GM21360 (cell line): Measurements from ENCODE around the gene TBC1D22B.

Experiments
- ATAC-seq: cut with Tn5 transposase; IDR thresholded peaks from one replicate; pipeline ENCODE4 v1.9.1; 2021; ENCODE audit warnings: mild to moderate bottlenecking, moderate library complexity; ENCODE audit not compliant: unreplicated experiment

The TBC1D22B gene

DNA sequence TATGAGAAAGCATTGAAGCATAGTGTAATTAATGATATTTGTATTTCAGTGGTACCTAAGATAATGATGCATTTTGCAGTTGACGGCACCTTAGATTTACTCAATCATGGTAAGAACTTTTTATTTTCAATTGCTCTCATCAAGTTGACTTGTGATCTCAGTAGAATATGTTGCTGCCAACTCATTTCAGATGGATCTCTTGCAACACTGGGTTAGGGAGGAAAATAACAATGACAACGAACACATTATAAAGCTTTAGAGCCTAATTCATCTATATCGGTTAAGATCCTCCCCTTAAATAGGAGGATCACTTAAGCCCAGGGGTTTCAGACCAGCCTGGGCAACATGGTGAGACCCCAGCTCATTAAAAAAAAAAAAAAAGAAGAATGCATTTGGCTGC lies 18.0 kb upstream of the TBC1D22B start:
- ATAC-seq: no peak

DNA sequence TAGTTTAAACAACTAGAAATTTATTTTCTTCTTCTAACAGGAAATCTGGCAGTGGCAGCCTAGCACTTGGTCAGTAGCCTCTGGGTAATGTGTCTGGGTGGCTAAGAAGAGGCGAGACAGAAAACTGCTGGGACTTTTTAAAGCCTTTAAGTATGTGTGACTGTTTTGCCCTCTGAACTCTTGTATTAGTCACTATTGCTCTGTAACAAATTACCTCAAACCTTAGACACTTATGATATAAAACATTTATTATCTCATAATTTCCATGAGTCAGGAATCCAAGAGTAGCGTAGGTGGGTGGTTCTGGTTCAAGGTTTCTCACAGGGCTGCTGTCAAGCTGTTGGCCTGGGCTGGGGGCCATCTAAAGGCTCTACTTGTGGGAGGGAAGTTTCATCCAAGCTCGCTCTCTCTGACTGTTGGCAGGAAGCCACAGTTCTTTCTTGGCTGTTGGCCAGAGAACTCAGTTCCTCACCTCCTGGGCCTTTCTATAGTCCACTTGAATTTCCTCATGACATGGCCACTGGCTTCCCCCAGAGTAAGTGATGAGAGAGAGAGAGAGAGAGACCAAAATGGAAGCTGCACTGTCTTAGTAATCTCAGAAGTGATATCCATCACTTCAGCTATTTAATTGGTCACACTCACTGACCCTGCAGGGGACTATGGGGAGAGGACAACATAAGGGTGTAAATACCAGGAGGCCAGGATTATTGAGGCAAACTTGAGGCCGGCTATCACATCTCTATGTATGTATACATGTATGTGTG lies 17.4 kb upstream of the TBC1D22B start:
- ATAC-seq: peak; percentile 60

DNA sequence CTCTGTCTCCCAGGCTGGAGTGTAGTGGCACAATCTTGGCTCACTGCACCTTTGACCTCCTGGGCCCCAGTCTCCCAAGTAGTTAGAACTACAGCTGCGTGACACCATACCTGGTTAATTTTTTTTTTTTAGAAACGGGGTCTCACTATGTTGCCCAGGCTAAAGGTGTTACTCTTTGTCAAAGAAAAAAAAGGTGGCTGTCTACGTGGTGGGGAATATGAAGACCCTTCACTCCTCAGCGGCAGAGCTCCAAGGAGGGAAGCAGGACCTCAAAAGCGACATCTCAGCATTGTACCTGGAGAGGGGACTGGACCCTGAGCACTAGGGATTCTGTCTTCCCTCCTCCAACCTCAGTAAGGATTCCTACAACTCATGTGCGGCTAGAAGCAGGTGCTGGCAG lies 16.4 kb upstream of the TBC1D22B start:
- ATAC-seq: no peak

DNA sequence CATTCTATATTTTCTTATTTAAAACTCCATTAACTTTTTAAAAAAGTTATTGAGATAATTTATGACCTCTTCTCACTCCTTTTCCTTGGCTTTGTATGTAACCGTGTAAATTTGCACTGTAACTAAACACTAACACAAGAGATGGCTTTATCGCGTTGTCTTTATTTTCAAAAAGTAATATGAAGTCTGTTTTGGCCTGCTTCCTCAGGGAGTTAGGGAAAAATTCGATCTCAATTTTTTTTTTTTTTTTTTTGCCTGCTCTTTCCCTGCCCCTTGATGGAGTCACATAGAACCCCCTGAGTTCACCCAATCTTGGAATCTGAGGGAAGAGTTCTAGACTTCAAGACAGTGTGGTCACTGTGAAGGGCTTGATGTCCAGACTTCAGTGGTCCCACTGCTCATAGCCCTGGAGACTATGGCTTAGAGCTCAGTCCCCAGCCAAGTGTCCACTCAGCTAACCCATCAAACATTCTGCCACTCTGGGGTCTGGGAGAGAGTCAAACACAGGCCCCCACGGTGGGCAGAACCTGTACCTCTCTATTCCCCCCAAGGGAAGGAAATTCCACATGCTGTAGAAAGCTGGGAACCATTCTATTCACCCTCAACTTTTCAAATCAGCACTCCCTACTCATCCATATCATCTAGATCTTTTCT lies 15.7 kb upstream of the TBC1D22B start:
- no peak for ATAC-seq

DNA sequence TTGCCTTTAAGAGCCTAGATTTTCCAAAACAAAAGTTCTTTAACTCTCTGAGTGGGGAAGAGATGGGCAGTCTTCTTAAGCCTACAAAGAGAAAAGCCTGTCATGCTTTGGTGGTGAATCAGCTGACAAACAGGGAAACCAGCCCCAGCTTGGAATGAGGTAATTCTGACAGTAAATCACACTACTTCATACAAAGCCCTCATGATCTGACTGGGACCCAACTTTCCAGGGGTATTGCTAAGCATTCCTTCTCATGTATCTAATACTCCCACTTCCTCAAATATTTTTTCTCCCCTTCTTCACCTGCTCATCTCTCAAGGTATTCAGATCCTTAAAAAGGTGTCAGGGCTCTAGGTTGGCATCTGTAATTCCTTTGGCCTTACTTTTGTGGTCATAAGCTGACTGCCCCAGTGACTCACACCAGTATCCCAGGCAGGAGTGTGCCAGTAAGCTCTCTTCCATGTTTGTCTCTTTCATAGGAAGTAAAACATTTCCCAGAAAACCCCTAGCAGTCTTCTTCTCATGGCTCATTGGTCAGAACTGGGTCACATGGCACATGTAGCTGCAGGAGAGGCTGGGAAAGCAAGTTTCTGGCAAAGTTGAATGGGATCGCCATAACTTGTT lies 15.0 kb upstream of the TBC1D22B start:
- ATAC-seq: no peak

DNA sequence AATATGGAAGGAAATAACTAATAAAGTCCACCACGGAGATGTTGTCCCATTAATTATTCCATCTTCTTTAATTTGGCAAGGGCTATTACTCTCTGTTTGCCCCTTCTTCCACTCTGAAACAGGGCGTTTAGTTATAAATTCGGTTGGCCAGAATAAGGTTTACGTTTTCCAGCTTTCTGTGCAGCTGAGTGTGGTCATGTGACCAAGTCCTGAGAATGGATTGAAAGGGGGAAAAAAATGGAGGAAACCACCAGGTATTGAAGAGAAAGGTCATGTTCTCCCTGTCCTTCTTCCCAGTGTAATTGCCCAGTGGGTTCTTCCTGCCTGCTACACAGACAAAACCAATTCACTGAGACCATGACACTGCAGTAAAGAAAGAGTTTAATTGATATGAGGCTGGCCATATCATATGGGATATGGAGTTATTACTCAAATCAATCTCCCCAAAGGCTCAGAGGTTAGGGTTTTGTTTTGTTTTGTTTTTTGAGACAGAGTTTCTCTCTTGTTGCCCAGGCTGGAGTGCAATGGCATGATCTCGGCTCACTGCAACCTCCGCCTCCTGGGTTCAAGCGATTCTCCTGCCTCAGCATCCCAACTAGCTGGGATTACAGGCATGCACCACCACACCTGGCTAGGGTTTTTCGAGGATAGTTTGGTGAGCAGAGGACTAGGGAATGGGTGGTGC lies 14.3 kb upstream of the TBC1D22B start:
- ATAC-seq: no peak

DNA sequence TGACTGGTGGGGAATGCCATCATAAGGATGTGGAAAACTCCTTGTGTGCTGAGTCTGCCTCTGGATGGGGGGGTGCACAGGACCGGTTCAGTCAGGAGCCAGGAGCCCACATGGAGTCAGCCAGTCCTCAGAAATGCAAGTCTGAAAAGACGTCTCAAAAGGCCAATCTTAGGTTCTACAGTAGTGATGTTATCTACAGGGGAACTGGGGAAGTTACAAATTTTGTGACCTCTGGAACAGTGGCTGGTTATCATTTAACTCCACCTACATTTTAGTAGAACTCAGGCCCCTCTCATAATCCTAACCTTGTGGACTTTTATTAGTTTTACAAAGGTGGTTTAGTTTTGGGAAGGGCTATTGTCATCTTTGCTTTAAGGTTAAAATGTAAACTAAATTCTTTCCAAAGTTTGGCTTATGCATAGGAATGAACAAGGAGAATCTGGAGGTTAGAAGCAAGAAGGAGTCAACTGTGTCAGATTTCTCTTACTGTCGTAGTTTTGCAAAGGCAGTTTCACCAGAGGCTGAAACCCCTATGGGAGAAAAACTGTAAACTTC lies 13.7 kb upstream of the TBC1D22B start:
- no peak for ATAC-seq

DNA sequence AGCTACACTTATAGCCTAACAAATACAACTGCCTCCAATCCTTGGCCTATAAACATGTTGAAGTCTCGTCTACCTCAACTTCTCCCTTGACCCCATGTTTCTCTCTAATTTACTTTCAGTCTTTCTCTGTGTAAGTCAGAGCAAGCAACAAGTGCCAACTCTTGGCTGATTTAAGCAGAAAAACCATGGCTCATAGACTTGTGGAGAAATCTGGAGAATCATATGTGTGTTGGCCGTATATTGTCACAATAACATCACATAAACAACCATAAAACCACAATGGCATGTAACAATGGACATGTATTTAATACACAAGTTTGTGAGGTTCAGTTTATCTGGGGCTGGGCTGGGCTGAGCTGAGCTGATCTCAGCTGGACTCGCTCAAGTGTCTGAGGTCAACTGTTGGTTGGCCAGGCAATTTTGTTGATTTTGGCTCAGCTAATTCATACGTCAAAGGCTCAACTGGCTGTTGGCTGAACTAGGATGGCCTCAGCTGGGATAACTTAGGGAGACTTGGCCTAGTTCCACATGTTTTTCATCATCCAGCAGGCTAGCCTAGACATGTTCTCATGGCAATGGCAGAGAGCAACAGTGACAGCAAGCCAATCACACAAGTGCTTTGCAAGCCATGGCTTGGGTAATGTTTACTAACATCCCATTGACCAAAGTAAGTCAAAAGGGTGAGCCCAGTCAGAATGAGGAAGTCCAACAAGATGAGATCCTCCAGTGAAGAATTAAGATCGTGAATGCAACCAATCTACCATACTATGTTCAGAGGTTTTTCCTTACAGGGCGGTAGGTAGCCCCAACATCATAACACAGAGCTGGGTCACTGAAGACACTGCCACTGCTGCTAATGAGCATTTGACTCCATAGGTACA lies 12.9 kb upstream of the TBC1D22B start:
- no peak for ATAC-seq

DNA sequence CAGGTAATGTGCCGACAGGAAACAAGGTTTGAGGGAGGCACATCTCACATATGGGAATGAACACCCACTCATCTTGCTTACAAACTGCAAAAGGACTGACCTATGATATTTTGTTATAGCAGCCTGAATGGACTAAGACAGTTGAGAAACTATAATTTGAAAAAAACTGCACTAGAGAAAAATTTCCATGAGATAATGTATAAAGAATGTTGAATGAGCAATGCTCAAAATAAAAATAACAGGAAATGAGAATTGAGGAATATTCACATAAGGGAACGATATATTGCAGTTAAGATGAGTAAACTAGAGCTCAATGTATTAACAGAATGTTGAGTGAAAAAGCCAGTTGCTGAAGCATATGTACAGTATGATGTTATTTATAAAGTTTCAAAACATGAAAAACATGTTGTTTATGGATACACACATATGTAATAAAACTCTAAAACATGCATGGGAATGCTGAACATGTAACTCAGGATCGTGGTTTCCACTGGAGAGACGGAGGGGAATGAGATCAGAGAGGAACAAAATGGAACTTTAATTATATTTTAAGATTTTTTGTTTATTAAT lies 6.3 kb upstream of the TBC1D22B start:
- no peak for ATAC-seq

DNA sequence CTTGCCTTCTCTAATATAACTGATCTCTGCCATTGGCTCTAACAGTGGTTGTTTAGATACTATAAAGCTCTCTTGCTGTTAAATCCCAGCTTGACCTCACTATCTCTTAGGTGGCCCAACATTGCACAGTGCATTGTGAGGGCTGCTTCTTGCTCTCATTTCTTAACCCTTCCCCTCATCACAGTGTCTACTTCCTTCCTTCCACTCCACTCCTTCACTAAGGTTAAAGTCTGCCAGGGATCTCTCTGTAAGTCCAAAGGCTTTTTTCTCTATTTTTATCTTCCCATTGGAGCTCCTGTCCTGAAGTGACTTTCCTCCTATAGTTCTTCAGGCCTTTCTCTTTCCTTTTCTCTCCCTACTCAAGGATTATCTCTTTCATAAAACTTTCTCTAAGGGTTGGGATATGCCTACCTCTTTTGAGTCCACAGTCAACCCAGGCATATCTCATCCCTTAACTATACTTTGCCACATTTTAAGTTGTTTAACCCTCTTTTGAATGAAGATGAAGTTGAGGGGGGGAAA lies 4.0 kb upstream of the TBC1D22B start:
- ATAC-seq: no peak

DNA sequence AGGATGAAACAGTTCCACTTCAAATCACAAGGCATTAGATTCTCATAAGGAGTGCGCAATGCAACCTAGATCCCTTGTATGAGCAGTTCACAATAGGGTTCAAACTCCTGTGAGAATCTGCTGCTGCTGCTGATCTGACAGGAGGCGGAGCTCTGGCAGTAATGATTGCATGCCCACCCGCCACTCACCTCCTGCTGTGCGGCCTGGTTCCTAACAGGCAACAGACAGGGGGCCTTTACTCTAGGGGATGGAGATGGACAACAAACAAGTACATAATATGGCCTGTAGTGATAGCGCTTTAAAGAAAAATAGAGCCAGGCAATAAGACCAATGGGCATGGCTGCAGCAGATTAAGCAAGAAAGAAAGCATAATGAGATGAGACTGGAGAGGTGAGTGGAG lies 2.7 kb upstream of the TBC1D22B start:
- no peak for ATAC-seq

DNA sequence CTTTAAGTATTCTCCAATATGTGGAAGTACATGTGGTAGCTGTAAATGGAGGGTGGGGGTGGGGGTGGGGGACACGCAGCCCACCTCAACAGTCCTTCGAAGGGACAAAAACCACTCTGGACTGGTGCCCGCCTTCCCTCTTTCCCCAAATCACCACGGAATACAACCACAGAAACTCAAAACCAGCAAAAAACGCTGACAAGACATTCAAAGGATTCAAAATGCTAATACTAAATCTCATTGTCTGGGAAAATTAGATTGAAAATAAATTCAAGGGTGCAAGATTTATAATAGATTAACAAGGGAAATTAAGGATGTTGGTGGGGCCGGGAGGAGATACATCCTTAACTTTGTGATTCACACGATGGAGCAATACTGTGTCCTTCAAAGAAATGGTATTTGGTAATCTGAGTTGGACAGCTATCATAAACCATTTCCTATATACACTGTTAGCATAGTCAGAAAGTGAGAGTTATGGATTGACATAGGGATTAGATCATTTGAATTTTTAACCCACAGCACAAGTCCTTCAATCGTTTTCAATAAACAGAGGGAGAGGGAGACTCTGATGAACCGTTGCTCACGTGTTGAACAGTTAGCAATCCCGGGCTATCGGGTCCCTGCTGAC lies 766 bp upstream of the TBC1D22B start:
- no peak for ATAC-seq

DNA sequence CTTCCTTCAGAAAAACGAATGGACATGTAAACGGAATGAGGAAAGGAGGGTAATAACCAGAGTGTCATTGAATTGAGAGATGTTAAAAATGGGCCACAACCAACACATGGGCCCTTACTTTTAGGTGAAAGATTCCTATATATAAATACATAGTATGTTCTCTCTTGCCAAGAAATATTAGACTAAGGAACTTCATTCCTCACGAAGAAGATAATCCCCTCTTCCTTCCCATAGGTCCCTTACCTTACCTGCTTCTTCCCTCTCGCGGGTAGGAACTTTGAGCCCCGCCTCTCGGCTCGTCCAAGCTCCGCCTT lies 295 bp upstream of the TBC1D22B start:
- no peak for ATAC-seq

DNA sequence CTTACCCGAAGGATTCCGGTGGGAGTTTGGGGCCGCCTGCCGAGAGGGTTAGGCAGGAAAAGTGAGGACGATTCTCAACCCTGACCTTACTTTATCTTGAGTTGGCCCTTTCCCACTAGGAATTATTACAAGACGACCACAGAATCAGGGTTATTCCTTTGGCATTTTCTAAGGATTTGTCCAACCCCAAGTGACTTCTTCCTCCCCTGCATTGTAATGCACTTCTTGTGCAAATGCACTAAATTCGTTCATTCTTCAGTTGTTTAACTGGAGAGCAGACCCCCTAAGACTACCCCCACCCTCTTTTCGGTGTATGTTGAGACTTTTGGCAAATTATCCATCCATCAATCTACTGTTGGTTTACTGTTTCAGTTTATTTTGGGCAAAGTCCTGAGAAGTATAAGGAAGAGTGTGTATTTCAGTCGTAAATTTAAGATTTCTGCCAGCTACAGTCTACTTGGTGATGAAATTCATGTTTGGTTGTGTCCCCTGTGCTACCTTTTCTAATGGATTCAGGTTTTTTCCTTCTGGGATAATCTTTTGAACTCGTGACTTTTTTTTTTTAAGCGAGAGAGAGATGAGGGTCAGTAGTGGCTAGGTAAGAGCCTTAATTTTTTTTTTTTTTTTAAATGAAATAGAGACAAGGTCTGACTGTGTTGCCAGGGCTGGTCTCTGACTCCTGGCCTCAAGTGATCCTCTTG lies 983 bp downstream of the TBC1D22B start:
- ATAC-seq: no peak

DNA sequence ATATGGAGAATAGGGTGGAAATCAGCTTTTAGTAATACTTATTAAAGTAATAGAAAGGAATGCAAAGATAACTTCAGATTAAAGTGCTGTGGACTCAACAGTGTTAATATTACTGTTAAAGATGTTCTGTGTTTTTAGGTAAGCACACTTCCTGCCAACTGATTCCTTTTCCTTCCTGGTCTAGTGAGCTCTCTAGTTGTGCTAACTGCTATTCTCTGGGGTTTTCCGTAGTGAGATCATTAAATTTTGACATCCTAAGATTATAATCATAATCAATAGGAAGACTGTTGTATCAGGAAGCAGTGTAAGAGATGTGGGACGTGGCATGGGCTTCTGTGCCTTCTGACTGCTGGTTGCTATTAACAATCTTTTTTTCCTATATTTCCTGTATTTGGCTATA lies 1.6 kb downstream of the TBC1D22B start:
- no peak for ATAC-seq

DNA sequence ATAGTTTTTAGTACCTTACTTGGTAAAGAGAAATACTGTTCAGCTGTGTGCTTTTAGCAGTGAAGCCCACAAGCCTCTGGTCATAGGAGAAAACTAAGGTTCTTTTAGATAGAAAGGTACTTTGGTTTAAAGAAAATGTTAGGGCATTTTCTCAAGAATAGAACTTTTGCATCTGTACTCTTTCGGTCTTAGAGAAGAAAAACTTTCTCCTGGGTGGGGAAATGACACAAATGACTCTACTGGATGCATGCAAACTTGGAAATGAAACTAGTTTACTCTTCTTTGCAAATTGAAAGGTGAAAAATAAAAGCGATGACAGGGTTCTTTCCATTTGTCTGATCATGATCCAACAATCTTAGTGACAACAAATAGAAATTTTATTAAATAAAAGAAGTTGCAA lies 2.5 kb downstream of the TBC1D22B start:
- no peak for ATAC-seq

DNA sequence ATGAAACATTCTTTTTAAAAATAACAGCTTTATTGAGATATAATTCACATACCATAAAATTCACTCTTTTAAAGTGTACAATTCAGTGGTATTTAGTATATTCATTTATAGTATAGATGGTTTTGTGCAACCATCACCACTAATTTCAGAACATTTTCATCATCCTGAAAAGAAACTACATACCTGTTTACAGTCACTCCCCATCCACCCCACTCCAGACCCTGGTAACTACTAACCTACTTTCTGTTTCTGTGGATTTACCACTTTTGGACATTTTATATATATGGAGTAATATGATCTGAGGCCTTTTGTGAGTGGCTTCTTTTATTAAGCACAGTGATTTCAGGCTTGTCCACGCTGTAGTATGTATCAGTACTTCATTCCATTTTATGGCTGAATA lies 2.9 kb downstream of the TBC1D22B start:
- ATAC-seq: no peak

DNA sequence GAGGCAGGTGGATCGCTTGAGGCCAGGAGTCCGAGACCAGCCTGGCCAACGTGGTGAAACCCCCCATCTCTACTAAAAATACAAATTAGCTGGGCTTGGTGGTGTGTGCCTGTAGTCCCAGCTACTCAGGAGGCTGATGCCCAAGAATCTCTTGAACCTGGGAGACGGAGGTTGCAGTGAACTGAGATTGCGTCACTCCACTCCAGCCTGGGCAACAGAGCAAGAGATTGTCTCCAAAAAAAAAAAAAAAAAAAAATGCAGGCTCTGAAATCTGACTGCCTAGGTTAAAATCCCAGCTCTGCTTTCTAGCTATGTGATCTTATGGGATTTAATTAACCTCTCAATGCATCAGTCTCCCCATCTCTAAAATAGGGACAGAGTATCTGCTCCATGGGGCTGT lies 3.6 kb downstream of the TBC1D22B start:
- ATAC-seq: no peak

DNA sequence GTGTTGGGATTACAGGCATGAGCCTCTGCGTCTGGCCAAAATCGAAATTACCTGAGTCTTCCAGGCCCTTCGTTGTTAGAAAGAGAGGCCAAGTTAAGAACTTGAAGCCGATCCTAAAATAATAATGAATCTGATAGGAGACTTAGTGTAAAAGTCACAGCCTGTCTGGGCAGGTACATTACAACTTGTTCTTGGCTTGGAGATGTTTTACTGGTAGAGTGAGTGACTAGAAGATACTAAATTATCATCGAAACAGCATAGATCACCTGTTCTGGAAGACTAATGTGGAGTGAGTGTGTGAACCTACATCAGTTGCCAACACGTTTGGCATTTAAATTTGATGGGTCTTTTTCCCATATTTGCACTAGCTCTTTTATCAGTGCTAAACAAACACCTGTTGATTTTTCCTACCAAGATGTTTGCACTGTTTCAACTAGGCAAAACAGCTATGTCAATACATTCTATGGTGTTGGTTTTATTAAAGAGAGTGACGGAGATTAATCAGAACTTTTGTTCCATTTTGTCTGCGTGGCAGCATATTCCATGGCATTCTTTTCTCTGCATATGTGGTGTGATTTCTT lies 5.0 kb downstream of the TBC1D22B start:
- ATAC-seq: no peak
